PC-9 (cell line): ENCODE data around the gene SDK2.

Experiments used
- CTCF ChIP-seq: fragments of 200-600 bp; sonication (generic); conservative IDR thresholded peaks from 2 replicates; pipeline ENCODE4 v1.6.1; 2017; ENCODE audit warnings: mixed run types, antibody characterized with exemption, mild to moderate bottlenecking, moderate library complexity
- EZH2 ChIP-seq: fragments of 200-600 bp; sonication (generic); IDR thresholded peaks from 2 replicates; pipeline ENCODE4 v1.8.0; 2017; ENCODE audit warnings: antibody characterized with exemption, low read depth

GRCh38 chr17:73643001-73643851 is 1.0 kb downstream of the SDK2 start:
- TF ChIP-seq CTCF, result no peak
- no peak for TF ChIP-seq EZH2
